A204.1 (cell line): ENCODE measurements around the gene TSPAN14.
"Not testable (repeated sequence)": the region's sequence is repeated elsewhere in the genome, so short reads cannot be mapped to it uniquely, and the experiment has no call there.

Source experiments
- FAIRE-seq: peaks from 2 replicates; lab custom pipeline; 2012; peaks lifted over from hg19 to GRCh38; lab: Jason Lieb, UNC

Gene TSPAN14, protein sequence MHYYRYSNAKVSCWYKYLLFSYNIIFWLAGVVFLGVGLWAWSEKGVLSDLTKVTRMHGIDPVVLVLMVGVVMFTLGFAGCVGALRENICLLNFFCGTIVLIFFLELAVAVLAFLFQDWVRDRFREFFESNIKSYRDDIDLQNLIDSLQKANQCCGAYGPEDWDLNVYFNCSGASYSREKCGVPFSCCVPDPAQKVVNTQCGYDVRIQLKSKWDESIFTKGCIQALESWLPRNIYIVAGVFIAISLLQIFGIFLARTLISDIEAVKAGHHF

GRCh38 chr10:80453842-80454512, at the start of gene TSPAN14:
Gene TSPAN14 (plus strand): TSS chr10:80454310. CDS start chr10:80489234, 34,924 bp downstream.
- no peak for FAIRE-seq

GRCh38 chr10:80405035-80405434, 49.1 kb upstream of the TSPAN14 start:
- FAIRE-seq: no peak

DNA sequence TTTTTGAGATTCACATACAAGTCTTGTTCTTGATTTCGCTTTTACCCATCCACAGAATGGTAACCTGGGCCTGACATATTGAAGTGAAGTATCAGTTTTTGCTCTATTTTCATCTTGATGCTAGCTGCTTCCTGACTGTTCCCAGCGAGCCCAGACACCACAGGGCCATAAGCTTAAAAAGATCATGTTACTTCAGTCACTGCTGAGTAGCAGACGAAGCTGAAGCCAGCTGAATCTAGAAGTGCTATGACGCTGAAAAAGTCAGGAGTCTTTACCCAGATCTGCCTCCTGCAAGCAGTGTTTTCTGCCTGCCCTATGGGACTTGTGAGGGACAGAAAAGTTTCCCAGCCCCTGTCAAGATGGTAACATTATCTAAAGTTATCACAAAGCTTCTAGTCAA, 48.5 kb upstream of the TSPAN14 start:
- FAIRE-seq: no peak

DNA sequence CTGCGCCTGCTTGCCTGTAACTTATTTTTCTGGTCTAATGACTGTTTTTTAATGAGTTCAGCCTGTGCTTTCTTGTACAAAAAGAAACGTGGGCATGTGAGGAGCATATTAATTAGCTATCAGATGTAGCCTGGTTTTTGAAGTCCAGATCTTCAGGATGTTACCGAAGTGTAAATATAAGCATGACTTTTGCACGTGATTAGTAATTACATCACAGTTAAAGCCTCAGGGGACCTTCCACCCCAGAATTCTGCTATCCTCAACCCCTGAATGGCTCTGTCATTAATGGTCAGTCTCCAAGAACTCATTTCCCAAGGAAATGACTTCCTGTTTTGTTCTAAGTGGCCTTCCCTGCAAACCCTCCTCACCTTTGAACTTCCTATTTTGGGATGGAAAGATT, 47.9 kb upstream of the TSPAN14 start:
- no peak for FAIRE-seq

- no peak for FAIRE-seq
These were observed 46.3 kb upstream of the TSPAN14 start for GRCh38 chr10:80407812-80408241.

DNA sequence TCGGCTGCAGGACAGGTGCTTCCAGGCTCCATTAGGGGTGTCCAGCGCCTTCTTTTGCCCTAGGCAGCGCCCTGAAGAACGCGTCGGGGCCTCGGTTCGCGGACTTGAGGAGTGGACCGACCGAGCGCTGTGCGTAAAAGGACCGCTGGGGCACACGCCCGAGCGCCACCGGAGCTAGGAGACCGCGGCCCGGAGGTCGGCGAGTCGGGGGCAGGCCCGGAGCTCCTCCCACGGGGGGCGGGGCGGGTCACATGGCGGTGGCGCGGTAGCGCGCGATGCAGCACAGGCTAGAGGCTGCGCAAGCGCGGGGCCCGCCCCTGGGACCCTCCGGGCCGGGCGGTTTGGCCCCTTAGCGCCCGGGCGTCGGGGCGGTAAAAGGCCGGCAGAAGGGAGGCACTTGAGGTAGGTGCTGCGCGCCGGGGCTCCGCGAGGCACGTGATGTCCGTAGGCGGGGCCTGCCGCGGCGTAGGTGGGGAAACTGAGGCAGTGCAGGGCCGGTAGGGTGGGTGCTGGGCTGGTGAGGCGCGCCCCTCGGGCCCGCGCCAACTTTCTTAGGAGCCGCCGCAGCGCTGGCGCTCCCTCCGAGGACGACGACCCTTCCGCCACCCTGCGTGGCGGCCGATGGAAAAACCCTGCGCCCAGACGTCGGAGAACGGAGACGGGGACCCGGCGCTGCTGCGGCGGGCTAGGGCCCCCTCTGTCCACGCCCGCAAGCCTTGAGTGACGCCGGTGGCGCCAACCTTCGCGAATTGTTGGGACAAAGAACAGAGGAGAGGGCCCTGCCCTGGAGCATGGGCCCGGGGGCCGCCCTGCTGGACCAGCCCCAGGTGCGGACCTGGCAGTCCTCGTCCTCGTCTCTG, 45.6 kb upstream of the TSPAN14 start, which contains the start of gene PRXL2A:
PRXL2A (plus strand) TSS at position 310 of the 860 bp plus-strand sequence. CDS start 11,917 bp downstream, outside the sequence.
- FAIRE-seq: no peak

DNA sequence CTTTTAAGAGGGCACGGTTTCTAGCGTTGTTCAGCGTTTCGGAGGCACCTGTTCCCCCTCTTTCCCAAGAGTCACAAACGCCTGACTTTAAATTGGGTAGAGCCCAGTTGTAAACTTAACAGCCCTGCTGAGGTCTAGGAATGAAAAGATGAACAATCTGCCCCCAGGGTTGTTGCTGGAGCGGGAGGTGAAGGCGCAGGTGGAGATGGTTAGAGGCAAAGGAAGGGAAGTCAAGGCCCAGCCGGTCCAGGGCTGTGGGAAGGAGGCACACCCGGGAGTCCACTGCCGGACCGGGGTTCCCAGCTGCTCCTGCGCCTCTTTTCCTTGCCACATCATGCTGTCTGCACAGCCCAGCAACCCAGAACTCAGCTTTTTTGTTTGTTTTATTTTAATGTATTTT, 45.0 kb upstream of the TSPAN14 start:
- no peak for FAIRE-seq

DNA sequence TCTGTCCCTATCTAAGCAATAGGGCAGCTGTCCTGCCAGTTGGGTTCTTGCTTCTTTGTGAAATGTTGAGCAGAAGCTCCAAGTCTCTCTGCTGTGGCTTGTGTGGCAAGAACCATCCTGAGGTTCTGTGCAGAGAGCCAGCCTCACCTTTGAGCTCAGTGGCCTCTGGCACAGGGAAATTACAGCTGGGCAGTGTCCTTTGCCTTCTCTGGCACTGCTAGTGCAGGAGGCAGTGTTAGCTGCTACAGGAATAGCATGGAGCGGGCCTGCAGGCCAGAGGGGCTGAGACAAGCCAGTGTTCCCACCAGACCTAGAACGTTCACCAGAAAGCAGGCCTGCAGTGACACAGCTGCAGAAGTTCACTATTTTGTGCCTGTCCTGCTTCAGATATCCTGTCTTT, 44.0 kb upstream of the TSPAN14 start:
- no peak for FAIRE-seq

GRCh38 chr10:80410578-80411145, 43.4 kb upstream of the TSPAN14 start:
- no peak for FAIRE-seq

DNA sequence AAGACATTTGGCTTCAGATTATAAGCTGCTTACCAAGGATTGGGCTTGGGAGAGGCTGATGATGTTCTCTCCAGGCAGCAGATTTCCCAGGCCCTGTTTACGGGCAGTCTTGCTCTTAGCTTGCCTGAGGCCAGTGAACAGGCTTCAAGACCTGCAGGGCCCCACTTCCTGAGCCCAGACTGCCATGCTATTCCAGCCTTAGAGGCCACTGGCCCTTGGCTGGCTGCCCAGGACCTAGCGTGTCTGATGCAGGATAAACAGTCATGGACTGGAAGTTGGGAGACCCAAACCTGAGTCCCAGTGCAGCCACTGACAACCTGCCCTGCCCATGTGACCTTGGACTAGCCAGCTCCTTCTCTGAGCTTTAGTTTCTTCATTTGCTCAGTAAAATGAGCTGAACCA, 42.8 kb upstream of the TSPAN14 start:
- no peak for FAIRE-seq

- FAIRE-seq: no peak
These were observed 42.4 kb upstream of the TSPAN14 start for GRCh38 chr10:80411681-80412220.

DNA sequence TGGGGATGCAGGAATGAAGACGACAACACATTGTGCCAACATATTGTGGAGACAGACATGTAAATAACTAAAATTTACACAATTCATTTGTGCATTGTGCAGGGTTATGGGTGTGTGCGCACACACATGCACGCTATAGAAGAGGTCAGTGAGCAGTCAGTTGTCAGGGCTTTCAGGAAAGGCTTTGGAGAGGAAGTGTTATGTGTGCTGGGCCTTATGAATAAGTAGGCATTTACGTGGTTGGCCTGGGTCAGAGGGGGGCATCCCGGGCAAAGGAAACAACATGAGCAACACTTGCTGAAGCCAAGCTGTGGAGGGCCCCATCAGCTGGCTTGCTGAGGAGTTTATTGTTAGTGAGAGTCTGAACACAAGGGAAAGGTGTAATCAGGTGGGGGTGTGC, 41.6 kb upstream of the TSPAN14 start:
- no peak for FAIRE-seq

GRCh38 chr10:80413271-80413996, 40.7 kb upstream of the TSPAN14 start:
- no peak for FAIRE-seq

DNA sequence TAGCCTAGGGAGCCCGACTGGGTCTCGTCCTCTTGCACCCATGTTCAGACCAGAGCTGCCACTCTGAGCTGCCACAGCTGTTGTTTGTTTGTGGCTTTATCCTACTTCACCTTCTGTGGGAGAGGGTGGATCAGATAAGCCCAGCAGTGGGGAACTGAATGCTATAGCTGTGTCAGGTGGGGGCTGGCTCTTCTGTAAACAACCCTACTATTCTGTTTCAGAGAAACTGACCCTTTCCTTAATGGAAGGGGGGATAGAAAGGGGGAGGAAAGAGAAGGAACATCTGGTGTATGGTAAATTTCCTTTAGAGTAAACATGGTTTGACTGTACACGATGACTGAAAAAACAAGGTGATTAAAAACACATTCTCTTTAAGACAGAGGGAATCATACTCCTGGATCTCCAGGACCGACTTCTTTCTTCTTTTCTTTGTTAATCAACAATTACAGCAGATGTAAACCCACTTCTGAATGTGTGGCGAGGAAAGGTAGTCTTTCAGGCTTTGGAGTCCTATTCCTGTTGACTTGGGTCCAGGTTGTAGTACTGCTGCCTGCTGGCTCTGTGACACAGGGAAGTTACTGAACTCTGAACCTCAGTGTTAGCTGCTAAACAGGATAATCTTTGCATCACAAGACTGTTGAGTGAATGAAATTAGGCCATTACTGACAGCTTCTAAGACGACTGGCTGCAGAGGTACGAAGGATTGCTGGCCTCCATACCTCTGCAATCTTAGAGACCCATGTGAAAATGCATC, 39.8 kb upstream of the TSPAN14 start:
- no peak for FAIRE-seq

DNA sequence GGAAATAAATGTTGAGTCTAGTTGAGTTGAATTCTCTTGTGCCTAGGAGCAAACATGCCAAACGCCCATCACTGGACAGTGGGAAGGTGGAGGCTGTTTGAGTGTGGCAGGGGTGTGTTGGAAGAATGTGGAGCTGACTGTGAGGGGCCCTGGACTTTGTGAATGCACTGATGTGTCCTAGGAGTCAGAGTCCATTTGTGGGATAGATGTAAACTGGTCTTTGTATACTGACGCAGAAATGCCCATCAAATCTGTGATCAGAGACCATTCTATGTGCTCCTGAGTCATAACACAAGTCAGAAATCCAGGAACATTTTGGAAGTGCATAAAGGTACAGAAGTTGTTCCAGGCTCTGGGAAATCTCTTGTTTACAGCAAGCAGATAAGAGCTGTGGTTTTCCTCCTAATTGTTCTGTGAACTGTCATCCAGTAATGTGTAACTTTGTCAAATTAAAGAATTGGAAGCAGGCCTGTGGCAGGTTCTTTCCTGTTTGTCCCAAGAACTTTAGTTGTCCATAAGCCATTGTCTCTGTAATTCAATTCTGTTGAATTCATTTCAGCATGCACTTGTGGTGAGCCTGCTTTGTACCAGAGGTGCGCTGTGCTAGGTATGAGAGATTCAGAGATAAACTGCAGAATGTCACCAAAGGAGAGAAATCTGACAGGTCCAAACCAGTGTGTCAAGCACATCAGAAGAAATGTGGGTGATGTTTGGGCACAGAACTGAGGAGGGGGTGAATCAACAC, 38.2 kb upstream of the TSPAN14 start:
- FAIRE-seq: no peak

DNA sequence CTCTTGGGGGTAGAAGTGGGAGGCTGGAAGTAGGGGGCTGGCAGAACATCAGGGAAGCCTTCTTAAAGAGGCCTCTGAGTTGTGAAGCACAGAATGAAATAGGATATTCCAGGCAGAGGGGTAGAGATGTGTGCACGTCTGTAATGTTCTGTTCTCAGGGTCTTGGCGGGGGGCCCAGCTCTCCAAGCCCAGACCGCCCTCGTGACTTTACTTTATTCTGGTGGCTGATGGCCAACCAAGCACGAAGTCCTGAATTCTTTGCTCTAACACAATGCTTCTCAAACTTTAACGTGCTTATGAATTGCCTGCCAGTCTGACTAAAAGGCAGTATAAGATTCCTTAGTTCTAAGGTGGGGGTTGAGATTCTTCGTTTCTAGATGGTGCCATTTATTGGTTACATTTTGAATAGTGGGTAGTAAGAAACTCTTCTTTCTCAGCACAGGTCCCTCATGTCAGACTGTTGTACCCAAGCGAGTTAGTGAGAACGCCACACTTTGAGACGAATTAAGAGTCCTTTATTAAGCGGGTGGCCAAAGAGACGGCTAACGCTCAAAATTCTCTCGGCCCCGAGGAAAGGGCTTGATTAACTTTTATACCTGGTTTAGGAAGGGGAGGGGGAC, 37.5 kb upstream of the TSPAN14 start:
- no peak for FAIRE-seq

GRCh38 chr10:80417256-80417655, 36.9 kb upstream of the TSPAN14 start:
- FAIRE-seq: not testable (repeated sequence)

GRCh38 chr10:80421050-80421706, 32.9 kb upstream of the TSPAN14 start:
- no peak for FAIRE-seq
